Transverse colon (tissue), 3 donors: ENCODE data around the gene CD3E.

Experiments
- POLR2A ChIP-seq: fragments of 450-650 bp; IDR thresholded peaks from one replicate; pipeline ENCODE4 v1.6.1; 2016; ENCODE audit warnings: antibody characterized with exemption, mild to moderate bottlenecking, moderate library complexity
- TF ChIP-seq, protein P1 (sequence below), 5 experiments: fragments of 200-600 bp in 3 of 5; fragments of 450-650 bp in 2 of 5; sonication (generic) in 3 of 5; IDR thresholded peaks; 1 replicate in 2 of 5; 2 replicates in 3 of 5; pipeline ENCODE4 v1.5.1; 2016 to 2017; ENCODE audit warnings: antibody characterized with exemption in 5 of 5, inconsistent platforms in 3 of 5, mild to moderate bottlenecking in 2 of 5, moderate library complexity in 1 of 5

GRCh38 chr11:118359295-118359958 lies 54.9 kb downstream of the CD3E start, which contains the start of gene UBE4A:
- TF ChIP-seq, protein P1, sequence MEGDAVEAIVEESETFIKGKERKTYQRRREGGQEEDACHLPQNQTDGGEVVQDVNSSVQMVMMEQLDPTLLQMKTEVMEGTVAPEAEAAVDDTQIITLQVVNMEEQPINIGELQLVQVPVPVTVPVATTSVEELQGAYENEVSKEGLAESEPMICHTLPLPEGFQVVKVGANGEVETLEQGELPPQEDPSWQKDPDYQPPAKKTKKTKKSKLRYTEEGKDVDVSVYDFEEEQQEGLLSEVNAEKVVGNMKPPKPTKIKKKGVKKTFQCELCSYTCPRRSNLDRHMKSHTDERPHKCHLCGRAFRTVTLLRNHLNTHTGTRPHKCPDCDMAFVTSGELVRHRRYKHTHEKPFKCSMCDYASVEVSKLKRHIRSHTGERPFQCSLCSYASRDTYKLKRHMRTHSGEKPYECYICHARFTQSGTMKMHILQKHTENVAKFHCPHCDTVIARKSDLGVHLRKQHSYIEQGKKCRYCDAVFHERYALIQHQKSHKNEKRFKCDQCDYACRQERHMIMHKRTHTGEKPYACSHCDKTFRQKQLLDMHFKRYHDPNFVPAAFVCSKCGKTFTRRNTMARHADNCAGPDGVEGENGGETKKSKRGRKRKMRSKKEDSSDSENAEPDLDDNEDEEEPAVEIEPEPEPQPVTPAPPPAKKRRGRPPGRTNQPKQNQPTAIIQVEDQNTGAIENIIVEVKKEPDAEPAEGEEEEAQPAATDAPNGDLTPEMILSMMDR (IDR thresholded peaks at IDR 0.05) = no peak
- peak; percentile 73 for TF ChIP-seq POLR2A
